Sigmoid colon (tissue), 7 donors: ENCODE results near the gene GABBR2. TPM values are rescaled to one million over a fixed set of nuclear protein-coding genes. Genes with fewer than 3 reads are reported as not detected.

ENCODE experiments used
- DNase-seq: peaks from one replicate; pipeline ENCODE4 v3.0.0-alpha.2; 2019
- H3K27ac ChIP-seq, 4 donors: fragments of 200-600 bp; sonication (generic); one replicate each; pipeline ENCODE4 v1.5.1; 2016 to 2019; ENCODE audit warnings: mild to moderate bottlenecking in 1 of 4
- H3K27me3 ChIP-seq, 3 donors: fragments of 200-600 bp; sonication (generic); one replicate each; pipeline ENCODE4 v1.5.1; 2019; ENCODE audit warnings: mild to moderate bottlenecking in 1 of 3
- H3K36me3 ChIP-seq, 4 donors: fragments of 200-600 bp; sonication (generic); one replicate each; pipeline ENCODE4 v1.5.1; 2016 to 2019
- H3K4me1 ChIP-seq, 4 donors: fragments of 200-600 bp; sonication (generic); one replicate each; pipeline ENCODE4 v1.5.1; 2017 to 2019
- H3K4me3 ChIP-seq, 4 donors: fragments of 200-600 bp; sonication (generic); one replicate each; pipeline ENCODE4 v1.5.1; 2017 to 2019; ENCODE audit warnings: mild to moderate bottlenecking in 2 of 4, moderate library complexity in 1 of 4
- H3K9me3 ChIP-seq, 4 donors: fragments of 200-600 bp in 3 of 4; sonication (generic) in 3 of 4; one replicate each; pipeline versions ENCODE4 v1.5.1 to v1.6.1; 2013 to 2019
- CTCF ChIP-seq, 4 experiments: fragments of 450-650 bp in 3 of 4; fragments of 200-600 bp in 1 of 4; IDR thresholded peaks; one replicate each; pipeline ENCODE4 v1.5.1; 2016 to 2019; ENCODE audit warnings: antibody characterized with exemption in 4 of 4, mild to moderate bottlenecking in 3 of 4, moderate library complexity in 2 of 4
- EP300 ChIP-seq, 4 donors: sonication (generic); formaldehyde crosslinking; IDR thresholded peaks; one replicate each; pipeline ENCODE4 v1.6.1; 2017; ENCODE audit warnings: antibody characterized with exemption in 4 of 4
- POLR2A ChIP-seq, 2 donors: fragments of 450-650 bp; IDR thresholded peaks; one replicate each; pipeline ENCODE4 v1.6.1; 2016; ENCODE audit warnings: antibody characterized with exemption in 2 of 2, mild to moderate bottlenecking in 2 of 2, moderate library complexity in 2 of 2
- POLR2AphosphoS5 ChIP-seq, 4 donors: sonication (generic); formaldehyde crosslinking; IDR thresholded peaks; one replicate each; pipeline ENCODE4 v1.6.1; 2017; ENCODE audit warnings: antibody characterized with exemption in 4 of 4
- WGBS, 2 donors: extraction: QIAGEN DNeasy Blood & Tissue Kit; methylation state at CpG; one replicate each; pipeline ENCODE4 v1.1.7; 2013; 5-methylcytosine and 5-hydroxymethylcytosine counted together
- intact Hi-C: fragments of 100-400 bp; cut with DNase I; formaldehyde crosslinking; loops from one replicate; pipeline ENCODE4 v1.15.1; 2023
- polyA plus RNA-seq, 3 donors: library from polyadenylated mRNA; stranded (reverse); fragments of 200-250 nt; gene quantifications; one replicate each; pipeline ENCODE4 v1.2.3, GENCODE V29; 2013
- total RNA-seq, 4 donors: library from RNA; depleted of rRNA; stranded (reverse); fragments of >200 nt; gene quantifications; one replicate each; pipeline ENCODE4 v1.1.0, GENCODE V29; 2016
- donor health status: healthy with polysubstance abuse.
- donor health status: Bipolar disorder and iron deficiency.
- donor health status: healthy.

Gene GABBR2
- total and polyA plus RNA-seq, 7 donors, result under 0.01 to 0.04 (median under 0.01) TPM; not detected in 4

- no peak for TF ChIP-seq POLR2A (IDR thresholded peaks at IDR 0.05)
- no peak for TF ChIP-seq CTCF (IDR thresholded peaks at IDR 0.05)
- no peak for TF ChIP-seq EP300 (IDR thresholded peaks at IDR 0.05)
- no peak for TF ChIP-seq POLR2AphosphoS5 (IDR thresholded peaks at IDR 0.05)
- Histone ChIP-seq H3K27ac (no peak overlapping the region), H3K4me3 (no peak overlapping the region), H3K27me3 (no peaks in the 10 kb centered on the region), H3K4me1 (no peaks in the 10 kb centered on the region), H3K36me3 (no peaks in the 10 kb centered on the region), H3K9me3 (no peaks in the 10 kb centered on the region)
- DNase-seq, result no peak
- whole genome bisulfite sequencing, 2 donors, result 70 to 83% methylated on average over 3 of the region's 3 CpGs
- intact Hi-C loops, result no loop called here
These were observed 258.9 kb downstream of the GABBR2 start for GRCh38 chr9:98449871-98450270.

GRCh38 chr9:98445576-98445975 lies 263.2 kb downstream of the GABBR2 start:
- 48 to 70% methylated on average over 1 of the region's 1 CpG for WGBS, 2 donors
- H3K9me3 ChIP-seq, result no peaks in the 10 kb centered on the region
- no peaks in the 10 kb centered on the region for H3K36me3 ChIP-seq
- no peak for DNase-seq
- TF ChIP-seq POLR2AphosphoS5 (IDR thresholded peaks at IDR 0.05) (no peak), POLR2A (IDR thresholded peaks at IDR 0.05) (no peak), CTCF (IDR thresholded peaks at IDR 0.05) (no peak), EP300 (IDR thresholded peaks at IDR 0.05) (no peak)
- H3K4me3 ChIP-seq, result no peak overlapping the region
- H3K4me1 ChIP-seq, result no peaks in the 10 kb centered on the region
- intact Hi-C loops, result no loop called here
- H3K27ac ChIP-seq, result no peak overlapping the region
- H3K27me3 ChIP-seq, result no peaks in the 10 kb centered on the region

GRCh38 chr9:98444601-98445000 lies 264.1 kb downstream of the GABBR2 start:
- H3K9me3 ChIP-seq, result no peaks in the 10 kb centered on the region
- WGBS, 2 donors, result 87 to 94% methylated on average over 13 of the region's 13 CpGs
- H3K4me1 ChIP-seq, result no peaks in the 10 kb centered on the region
- intact Hi-C loops, result no loop called here
- no peak overlapping the region for H3K4me3 ChIP-seq
- no peak overlapping the region for H3K27ac ChIP-seq
- H3K27me3 ChIP-seq, result no peaks in the 10 kb centered on the region
- no peaks in the 10 kb centered on the region for H3K36me3 ChIP-seq
- TF ChIP-seq POLR2AphosphoS5 (IDR thresholded peaks at IDR 0.05) (no peak), POLR2A (IDR thresholded peaks at IDR 0.05) (no peak), EP300 (IDR thresholded peaks at IDR 0.05) (no peak), CTCF (IDR thresholded peaks at IDR 0.05) (no peak)
- no peak for DNase-seq

GRCh38 chr9:98442541-98442940 lies 266.2 kb downstream of the GABBR2 start:
- Histone ChIP-seq H3K27me3 (no peaks in the 10 kb centered on the region), H3K4me1 (no peaks in the 10 kb centered on the region), H3K27ac (no peak overlapping the region), H3K36me3 (no peaks in the 10 kb centered on the region), H3K4me3 (no peak overlapping the region), H3K9me3 (no peaks in the 10 kb centered on the region)
- WGBS, 2 donors, result 54 to 64% methylated on average over 2 of the region's 2 CpGs
- TF ChIP-seq POLR2AphosphoS5 (IDR thresholded peaks at IDR 0.05), result no peak
- no peak for TF ChIP-seq POLR2A (IDR thresholded peaks at IDR 0.05)
- TF ChIP-seq CTCF (IDR thresholded peaks at IDR 0.05), result no peak
- TF ChIP-seq EP300 (IDR thresholded peaks at IDR 0.05), result no peak
- intact Hi-C loops, result no loop called here
- no peak for DNase-seq

GRCh38 chr9:98442114-98442513 lies 266.6 kb downstream of the GABBR2 start:
- no peak for TF ChIP-seq CTCF (IDR thresholded peaks at IDR 0.05)
- no peak for TF ChIP-seq POLR2A (IDR thresholded peaks at IDR 0.05)
- no peak for TF ChIP-seq POLR2AphosphoS5 (IDR thresholded peaks at IDR 0.05)
- no peak for TF ChIP-seq EP300 (IDR thresholded peaks at IDR 0.05)
- no peak for DNase-seq
- H3K36me3 ChIP-seq, result no peaks in the 10 kb centered on the region
- no peaks in the 10 kb centered on the region for H3K4me1 ChIP-seq
- 29 to 55% methylated on average over 3 of the region's 3 CpGs for WGBS, 2 donors
- H3K27ac ChIP-seq, result no peak overlapping the region
- H3K4me3 ChIP-seq, result no peak overlapping the region
- H3K9me3 ChIP-seq, result no peaks in the 10 kb centered on the region
- intact Hi-C loops, result no loop called here
- H3K27me3 ChIP-seq, result no peaks in the 10 kb centered on the region
